ENCODE measurements around the gene BTBD9.

DNA sequence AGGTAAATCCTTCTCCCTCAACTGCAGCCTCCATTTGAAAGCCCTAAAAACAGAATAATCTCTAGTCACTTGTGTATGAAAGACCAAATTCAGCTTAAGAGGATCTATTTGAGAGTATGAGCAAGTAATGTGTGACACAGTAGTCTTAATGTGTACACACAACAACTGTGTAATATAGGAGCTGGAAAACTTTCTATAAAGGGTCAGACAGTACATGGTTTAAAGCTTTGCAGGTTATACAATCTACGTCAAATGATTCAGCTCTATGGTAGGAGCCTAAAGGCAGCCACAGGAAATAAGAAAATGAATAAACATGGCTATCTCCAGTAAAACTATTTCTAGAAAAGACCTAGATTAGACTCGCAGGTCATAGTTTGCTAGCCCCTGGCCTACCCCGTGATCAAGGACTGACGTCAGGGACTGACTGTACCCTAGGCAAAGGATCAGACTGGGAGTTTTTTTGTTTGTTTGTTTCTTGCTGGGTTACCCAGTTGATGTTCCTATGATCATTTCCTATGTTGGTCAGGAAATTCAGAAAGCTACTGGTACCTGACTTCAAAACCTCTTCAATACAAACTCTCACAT is 39.7 kb downstream of the BTBD9 start:
- TF ChIP-seq EZH2 (IDR thresholded peaks at IDR 0.05; ENCODE audit: insufficient read depth, poor library complexity, severe bottlenecking): no peak
- TF ChIP-seq EZH2phosphoT487 (IDR thresholded peaks at IDR 0.05; ENCODE audit: insufficient read depth, low read depth): no peak

Measured in GM23248 (cell line).